ENCODE data around the gene ATP2A3.

Gene ATP2A3

GRCh38 chr17:3964203-3965117 is at the start of gene ATP2A3:
Gene ATP2A3 (minus strand): TSS chr17:3964437. CDS start chr17:3964291, 146 bp downstream.
- intact Hi-C loops (cut with DNase I) = no loop called here
- DNase-seq = no peak

GRCh38 chr17:4010754-4011153 is 46.5 kb upstream of the ATP2A3 start:
- no peak for DNase-seq
- intact Hi-C loops (cut with DNase I) = no loop called here

- intact Hi-C loops (cut with DNase I) = loop anchor here (10.0 kb wide), 1 partner anchor 94 kb away; the partner anchor contains the start of gene P2RX1
- DNase-seq = peak in 2 of 42 donors; percentile 22 to 29
Measured at GRCh38 chr17:4009186-4009785, 45.0 kb upstream of the ATP2A3 start.

GRCh38 chr17:4008441-4009185 is 44.4 kb upstream of the ATP2A3 start:
- DNase-seq = no peak
- intact Hi-C loops (cut with DNase I) = loop anchor here (10.0 kb wide), 1 partner anchor 94 kb away; the partner anchor contains the start of gene P2RX1

- intact Hi-C loops (cut with DNase I) = loop anchor here (10.0 kb wide), 1 partner anchor 93 kb away; the partner anchor contains the start of gene P2RX1
- no peak for DNase-seq
Measured at GRCh38 chr17:4008082-4008435, 43.8 kb upstream of the ATP2A3 start.

GRCh38 chr17:4007346-4008081 is 43.3 kb upstream of the ATP2A3 start:
- intact Hi-C loops (cut with DNase I) = loop anchor here (10.0 kb wide), 1 partner anchor 93 kb away; the partner anchor contains the start of gene P2RX1

GRCh38 chr17:4006745-4007211 is 42.5 kb upstream of the ATP2A3 start:
- DNase-seq = no peak
- intact Hi-C loops (cut with DNase I) = loop anchor here (10.0 kb wide), 1 partner anchor 92 kb away; the partner anchor contains the start of gene P2RX1

More at GRCh38 chr17:4007346-4008081, 43.3 kb upstream of the ATP2A3 start:
- no peak for DNase-seq

- intact Hi-C loops (cut with DNase I) = loop anchor here (10.0 kb wide), 1 partner anchor 91 kb away; the partner anchor contains the start of gene P2RX1
Measured at GRCh38 chr17:4006165-4006589, 41.9 kb upstream of the ATP2A3 start.

GRCh38 chr17:4005296-4006164 is 41.3 kb upstream of the ATP2A3 start:
- peak in 17 of 42 donors; percentile 17 to 69 (median 55) for DNase-seq
- intact Hi-C loops (cut with DNase I) = loop anchor here (10.0 kb wide), 1 partner anchor 91 kb away; the partner anchor contains the start of gene P2RX1

More at GRCh38 chr17:4006165-4006589, 41.9 kb upstream of the ATP2A3 start:
- no peak for DNase-seq

- DNase-seq = peak in 38 of 42 donors; percentile 24 to 80 (median 55)
- intact Hi-C loops (cut with DNase I) = loop anchor here (10.0 kb wide), 1 partner anchor 90 kb away; the partner anchor contains the start of gene P2RX1
Measured at GRCh38 chr17:4004517-4005295, 40.5 kb upstream of the ATP2A3 start.

GRCh38 chr17:4003501-4004421 is 39.5 kb upstream of the ATP2A3 start:
- no peak for DNase-seq
- intact Hi-C loops (cut with DNase I) = loop anchor here (10.0 kb wide), 1 partner anchor 89 kb away; the partner anchor contains the start of gene P2RX1

- DNase-seq = no peak
- intact Hi-C loops (cut with DNase I) = loop anchor here (10.0 kb wide), 1 partner anchor 88 kb away; the partner anchor contains the start of gene P2RX1
Measured at GRCh38 chr17:4003131-4003500, 38.9 kb upstream of the ATP2A3 start.

GRCh38 chr17:4001048-4001590 is 36.9 kb upstream of the ATP2A3 start:
- no peak for DNase-seq
- intact Hi-C loops (cut with DNase I) = loop anchor here (10.0 kb wide), 1 partner anchor 86 kb away; the partner anchor contains the start of gene P2RX1

- DNase-seq = no peak
- intact Hi-C loops (cut with DNase I) = no loop called here
Measured at GRCh38 chr17:3998436-3998835, 34.2 kb upstream of the ATP2A3 start.

- DNase-seq = no peak
- intact Hi-C loops (cut with DNase I) = no loop called here
Measured at GRCh38 chr17:3995067-3995466, 30.8 kb upstream of the ATP2A3 start.

All from head of caudate nucleus (tissue), 42 donors.